ENCODE results near the gene IRF3. TPM values are rescaled to one million over a fixed set of nuclear protein-coding genes. Genes with fewer than 3 reads are reported as not detected.
A peak's percentile ranks its signal among the peaks of the same experiment; 100 is the strongest.

The IRF3 gene
- total RNA-seq, 1 donor from 2014 or later: 110 TPM

GRCh38 chr19:49616945-49617344 lies 48.7 kb downstream of the IRF3 start:
- H3K4me1 Mint-ChIP-seq (ENCODE audit: low read depth): no peaks in the 10 kb centered on the region
- DNase-seq (ENCODE audit: low spot score, unreplicated experiment): no peak
- TF ChIP-seq, protein P1, sequence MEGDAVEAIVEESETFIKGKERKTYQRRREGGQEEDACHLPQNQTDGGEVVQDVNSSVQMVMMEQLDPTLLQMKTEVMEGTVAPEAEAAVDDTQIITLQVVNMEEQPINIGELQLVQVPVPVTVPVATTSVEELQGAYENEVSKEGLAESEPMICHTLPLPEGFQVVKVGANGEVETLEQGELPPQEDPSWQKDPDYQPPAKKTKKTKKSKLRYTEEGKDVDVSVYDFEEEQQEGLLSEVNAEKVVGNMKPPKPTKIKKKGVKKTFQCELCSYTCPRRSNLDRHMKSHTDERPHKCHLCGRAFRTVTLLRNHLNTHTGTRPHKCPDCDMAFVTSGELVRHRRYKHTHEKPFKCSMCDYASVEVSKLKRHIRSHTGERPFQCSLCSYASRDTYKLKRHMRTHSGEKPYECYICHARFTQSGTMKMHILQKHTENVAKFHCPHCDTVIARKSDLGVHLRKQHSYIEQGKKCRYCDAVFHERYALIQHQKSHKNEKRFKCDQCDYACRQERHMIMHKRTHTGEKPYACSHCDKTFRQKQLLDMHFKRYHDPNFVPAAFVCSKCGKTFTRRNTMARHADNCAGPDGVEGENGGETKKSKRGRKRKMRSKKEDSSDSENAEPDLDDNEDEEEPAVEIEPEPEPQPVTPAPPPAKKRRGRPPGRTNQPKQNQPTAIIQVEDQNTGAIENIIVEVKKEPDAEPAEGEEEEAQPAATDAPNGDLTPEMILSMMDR (IDR thresholded peaks at IDR 0.05; ENCODE audit: unreplicated experiment): no peak
- H3K36me3 Mint-ChIP-seq (ENCODE audit: insufficient read depth): peaks cover 12% of the 10 kb centered on the region
- H3K9me3 Mint-ChIP-seq (ENCODE audit: low read depth): no peaks in the 10 kb centered on the region
- H3K4me3 Mint-ChIP-seq (ENCODE audit: low read depth): no peak overlapping the region
- H3K27ac Mint-ChIP-seq: no peak overlapping the region
- H3K27me3 Mint-ChIP-seq: no peaks in the 10 kb centered on the region

- TF ChIP-seq, protein P1 (IDR thresholded peaks at IDR 0.05; ENCODE audit: unreplicated experiment): no peak
- Mint-ChIP-seq H3K36me3 (ENCODE audit: insufficient read depth) (peaks cover 12% of the 10 kb centered on the region), H3K27ac (no peak overlapping the region), H3K27me3 (no peaks in the 10 kb centered on the region), H3K4me3 (ENCODE audit: low read depth) (no peak overlapping the region), H3K4me1 (ENCODE audit: low read depth) (no peaks in the 10 kb centered on the region), H3K9me3 (ENCODE audit: low read depth) (no peaks in the 10 kb centered on the region)
- no peak for DNase-seq (ENCODE audit: low spot score, unreplicated experiment)
Measured at GRCh38 chr19:49616532-49616931, 49.1 kb downstream of the IRF3 start.

GRCh38 chr19:49615861-49616260 lies 49.8 kb downstream of the IRF3 start:
- no peak for DNase-seq (ENCODE audit: low spot score, unreplicated experiment)
- H3K36me3 Mint-ChIP-seq (ENCODE audit: insufficient read depth): peaks cover 12% of the 10 kb centered on the region
- H3K9me3 Mint-ChIP-seq (ENCODE audit: low read depth): no peaks in the 10 kb centered on the region
- TF ChIP-seq, protein P1 (IDR thresholded peaks at IDR 0.05; ENCODE audit: unreplicated experiment): no peak
- no peaks in the 10 kb centered on the region for H3K27me3 Mint-ChIP-seq
- H3K4me3 Mint-ChIP-seq (ENCODE audit: low read depth): no peak overlapping the region
- H3K4me1 Mint-ChIP-seq (ENCODE audit: low read depth): no peaks in the 10 kb centered on the region
- no peak overlapping the region for H3K27ac Mint-ChIP-seq

DNA sequence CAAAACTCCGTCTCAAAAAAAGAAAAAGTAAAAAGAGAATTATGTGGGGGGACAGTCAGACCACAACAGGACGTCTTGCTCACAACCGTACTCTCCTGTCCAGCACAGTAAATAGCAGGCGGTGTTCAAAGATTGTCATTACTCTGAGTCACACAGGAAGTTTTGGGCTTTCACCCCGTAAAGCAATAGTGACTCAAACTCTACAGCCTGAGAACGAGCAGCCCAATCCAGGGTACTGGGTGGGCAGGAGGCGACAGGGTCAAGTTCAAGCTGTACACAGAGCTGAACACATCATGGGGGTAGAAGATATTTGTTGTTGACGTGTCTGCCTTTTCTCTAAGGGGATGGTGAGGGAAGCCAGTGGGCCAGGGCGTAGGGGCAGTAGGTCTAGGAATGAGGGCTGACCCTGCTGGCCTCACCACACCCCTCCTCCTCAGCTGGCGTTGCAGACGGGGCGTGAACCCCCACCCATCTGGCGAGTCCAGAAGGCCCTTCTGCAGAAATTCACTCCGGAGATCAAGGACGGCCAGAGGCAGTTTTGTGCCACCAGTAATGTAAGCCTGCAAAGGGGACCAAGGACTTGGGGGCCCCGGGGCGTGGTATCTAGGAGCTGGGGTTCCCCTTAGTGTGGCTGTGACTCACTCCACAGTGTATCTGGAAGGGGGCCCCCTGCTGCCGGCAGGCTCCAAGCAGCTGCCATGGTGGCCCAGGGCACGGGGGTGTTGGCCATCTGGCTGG lies 51.4 kb downstream of the IRF3 start:
- TF ChIP-seq, protein P1 (IDR thresholded peaks at IDR 0.05; ENCODE audit: unreplicated experiment): no peak
- Mint-ChIP-seq H3K27ac (peak overlapping the region; percentile 78), H3K36me3 (ENCODE audit: insufficient read depth) (peaks cover 13% of the 10 kb centered on the region), H3K27me3 (no peaks in the 10 kb centered on the region), H3K9me3 (ENCODE audit: low read depth) (no peaks in the 10 kb centered on the region), H3K4me1 (ENCODE audit: low read depth) (no peaks in the 10 kb centered on the region), H3K4me3 (ENCODE audit: low read depth) (no peak overlapping the region)
- DNase-seq (ENCODE audit: low spot score, unreplicated experiment): no peak

DNA sequence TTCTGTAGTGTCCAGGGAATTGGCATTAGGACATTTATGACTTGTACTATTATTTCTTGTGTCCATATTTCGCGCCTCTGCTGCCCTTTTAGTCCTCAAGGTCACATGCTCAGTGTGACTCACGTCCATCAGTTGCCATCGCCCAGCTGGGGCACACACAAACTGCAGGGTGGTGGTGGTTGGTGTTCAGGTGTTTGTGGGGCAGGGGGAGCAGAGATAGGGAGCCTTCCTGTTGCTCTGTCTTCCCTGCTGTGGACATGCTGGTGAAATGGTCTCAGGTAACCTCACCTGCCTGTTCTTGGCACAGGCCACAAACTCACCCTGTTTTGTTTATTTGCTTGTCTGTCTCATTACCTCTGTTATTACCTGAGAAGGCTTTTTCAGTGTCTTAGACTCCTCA lies 52.3 kb downstream of the IRF3 start:
- Mint-ChIP-seq H3K36me3 (ENCODE audit: insufficient read depth) (peaks cover 9% of the 10 kb centered on the region), H3K4me3 (ENCODE audit: low read depth) (no peak overlapping the region), H3K27ac (peak overlapping the region; percentile 78)

More for the DNA sequence above, 52.3 kb downstream of the IRF3 start:
- Mint-ChIP-seq H3K9me3 (ENCODE audit: low read depth) (no peaks in the 10 kb centered on the region), H3K27me3 (no peaks in the 10 kb centered on the region), H3K4me1 (ENCODE audit: low read depth) (no peaks in the 10 kb centered on the region)
- TF ChIP-seq, protein P1 (IDR thresholded peaks at IDR 0.05; ENCODE audit: unreplicated experiment): no peak
- DNase-seq (ENCODE audit: low spot score, unreplicated experiment): no peak

Small RNA genes lying within 50 kb of the gene (microRNA-seq; reads per million reads assigned to microRNA genes)
- 1.8 reads per million for gene MIR5088 (ENCODE audit: borderline number of aligned reads, unreplicated experiment)

Other genes with a start within 250 kb of the IRF3 start
- not detected in 2 replicates for gene PTH2, start 242.4 kb downstream of the IRF3 start, total RNA-seq
- not detected in 2 replicates for gene GFY, start 240.5 kb downstream of the IRF3 start, total RNA-seq
- 0.29 TPM in 2 replicates for gene SLC17A7, start 224.3 kb downstream of the IRF3 start, total RNA-seq
- 125 TPM in 2 replicates for gene PIH1D1, start 214.0 kb downstream of the IRF3 start, total RNA-seq
- 44.2 and 46.0 TPM in 2 replicates for gene ALDH16A1, start 212.6 kb downstream of the IRF3 start, total RNA-seq
- gene FLT3LG, start 191.6 kb downstream of the IRF3 start, total RNA-seq: 0.96 and 1.1 TPM in 2 replicates
- 2,665 and 2,783 TPM in 2 replicates for gene RPL13A, start 178.2 kb downstream of the IRF3 start, total RNA-seq
- 2,272 and 2,377 TPM in 2 replicates for gene RPS11, start 169.4 kb downstream of the IRF3 start, total RNA-seq
- gene FCGRT, start 153.2 kb downstream of the IRF3 start, total RNA-seq: 153 and 169 TPM in 2 replicates
- 43.4 and 58.0 TPM in 2 replicates for gene RCN3, start 137.9 kb downstream of the IRF3 start, total RNA-seq
- 75.0 and 82.1 TPM in 2 replicates for gene NOSIP, start 85.3 kb downstream of the IRF3 start, total RNA-seq
- 6.8 and 8.3 TPM in 2 replicates for gene PRRG2, start 84.5 kb downstream of the IRF3 start, total RNA-seq
- 61.2 and 64.5 TPM in 2 replicates for gene PRR12, start 74.7 kb downstream of the IRF3 start, total RNA-seq
- gene RRAS, start 25.7 kb downstream of the IRF3 start, total RNA-seq: 2.6 and 3.9 TPM in 2 replicates
- 83.2 and 90.7 TPM in 2 replicates for gene SCAF1, start 23.6 kb downstream of the IRF3 start, total RNA-seq
- gene BCL2L12, start 76 bp upstream of the IRF3 start, total RNA-seq: 58.5 and 59.0 TPM in 2 replicates
- gene PRMT1, start 11.4 kb upstream of the IRF3 start, total RNA-seq: 299 and 306 TPM in 2 replicates
- 7.7 TPM in 2 replicates for gene ADM5, start 23.7 kb upstream of the IRF3 start, total RNA-seq
- 49.9 and 53.1 TPM in 2 replicates for gene CPT1C, start 25.3 kb upstream of the IRF3 start, total RNA-seq
- not detected in 2 replicates for gene TSKS, start 97.4 kb upstream of the IRF3 start, total RNA-seq
- gene AP2A1, start 101.1 kb upstream of the IRF3 start, total RNA-seq: 76.0 and 76.3 TPM in 2 replicates
- gene FUZ, start 147.4 kb upstream of the IRF3 start, total RNA-seq: 37.8 and 40.0 TPM in 2 replicates
- gene MED25, start 152.4 kb upstream of the IRF3 start, total RNA-seq: 136 and 141 TPM in 2 replicates
- gene PTOV1, start 185.3 kb upstream of the IRF3 start, total RNA-seq: 518 and 564 TPM in 2 replicates
- gene PNKP, start 201.7 kb upstream of the IRF3 start, total RNA-seq: 137 and 144 TPM in 2 replicates
- gene AKT1S1, start 211.5 kb upstream of the IRF3 start, total RNA-seq: 41.5 and 48.8 TPM in 2 replicates
- gene TBC1D17, start 211.8 kb upstream of the IRF3 start, total RNA-seq: 44.6 and 45.4 TPM in 2 replicates
- 0.24 and 0.40 TPM in 2 replicates for gene IL4I1, start 231.0 kb upstream of the IRF3 start, total RNA-seq